Dendritic cell treated with granulocyte-macrophage colony-stimulating factor and Interleukin-4, amounts not matched to agents 40 ng/mL and 50 ng/mL, for 4 days (primary cell): Measurements from ENCODE around the gene VASH1.

Source experiments
- H3K27ac Mint-ChIP-seq: one replicate; pipeline ENCODE4 v1.8.0; 2022; ENCODE audit warnings: mild to moderate bottlenecking, mixed read lengths
- H3K27me3 Mint-ChIP-seq: one replicate; pipeline ENCODE4 v1.8.0; 2022; ENCODE audit warnings: mild to moderate bottlenecking, mixed read lengths
- H3K36me3 Mint-ChIP-seq: one replicate; pipeline ENCODE4 v1.8.0; 2022; ENCODE audit warnings: low read depth, mixed read lengths
- H3K4me1 Mint-ChIP-seq: one replicate; pipeline ENCODE4 v1.8.0; 2022; ENCODE audit warnings: low read depth, mixed read lengths
- H3K4me3 Mint-ChIP-seq: one replicate; pipeline ENCODE4 v1.8.0; 2022; ENCODE audit warnings: mild to moderate bottlenecking, moderate library complexity, mixed read lengths
- H3K9me3 Mint-ChIP-seq: one replicate; pipeline ENCODE4 v1.8.0; 2022; ENCODE audit warnings: mixed read lengths
- intact Hi-C: fragments of 100-400 bp; cut with micrococcal nuclease; formaldehyde crosslinking; loops from one replicate; pipeline ENCODE4 v1.15.0; 2022

Gene VASH1

GRCh38 chr14:76829650-76830421, 68.6 kb downstream of the VASH1 start:
- Mint-ChIP-seq H3K27ac (no peak overlapping the region), H3K4me3 (no peak overlapping the region)
- intact Hi-C loops: no loop called here

GRCh38 chr14:76830556-76830955, 69.3 kb downstream of the VASH1 start:
- Mint-ChIP-seq H3K9me3 (no peaks in the 10 kb centered on the region), H3K27ac (no peak overlapping the region)
- intact Hi-C loops: no loop called here

More at GRCh38 chr14:76829650-76830421, 68.6 kb downstream of the VASH1 start:
- Mint-ChIP-seq H3K27me3 (no peaks in the 10 kb centered on the region), H3K4me1 (peaks cover 57% of the 10 kb centered on the region), H3K9me3 (no peaks in the 10 kb centered on the region), H3K36me3 (no peaks in the 10 kb centered on the region)

GRCh38 chr14:76832503-76832988, 71.3 kb downstream of the VASH1 start:
- Mint-ChIP-seq H3K27ac (no peak overlapping the region), H3K9me3 (no peaks in the 10 kb centered on the region), H3K4me1 (peaks cover 43% of the 10 kb centered on the region), H3K4me3 (no peak overlapping the region), H3K36me3 (no peaks in the 10 kb centered on the region), H3K27me3 (no peaks in the 10 kb centered on the region)
- intact Hi-C loops: no loop called here

More at GRCh38 chr14:76830556-76830955, 69.3 kb downstream of the VASH1 start:
- H3K27me3 Mint-ChIP-seq: no peaks in the 10 kb centered on the region
- no peak overlapping the region for H3K4me3 Mint-ChIP-seq
- peaks cover 50% of the 10 kb centered on the region for H3K4me1 Mint-ChIP-seq
- H3K36me3 Mint-ChIP-seq: no peaks in the 10 kb centered on the region
